Daoy (cell line): ENCODE data around the gene ART3. TPM values are rescaled to one million over a fixed set of nuclear protein-coding genes. Genes with fewer than 3 reads are reported as not detected.

ENCODE experiments used
- DNase-seq: peaks from one replicate; pipeline ENCODE4 v3.0.0-alpha.2; 2015; ENCODE audit warnings: low read depth
- total RNA-seq: library from RNA; depleted of rRNA; stranded (reverse); fragments of >200 nt; shearing (Covaris generic); gene quantifications from 2 replicates; pipeline ENCODE4 v1.2.3, GENCODE V29; 2014; rRNA removed

ART3 gene
- total RNA-seq, 1 experiment from 2014 or later, result not detected

DNA sequence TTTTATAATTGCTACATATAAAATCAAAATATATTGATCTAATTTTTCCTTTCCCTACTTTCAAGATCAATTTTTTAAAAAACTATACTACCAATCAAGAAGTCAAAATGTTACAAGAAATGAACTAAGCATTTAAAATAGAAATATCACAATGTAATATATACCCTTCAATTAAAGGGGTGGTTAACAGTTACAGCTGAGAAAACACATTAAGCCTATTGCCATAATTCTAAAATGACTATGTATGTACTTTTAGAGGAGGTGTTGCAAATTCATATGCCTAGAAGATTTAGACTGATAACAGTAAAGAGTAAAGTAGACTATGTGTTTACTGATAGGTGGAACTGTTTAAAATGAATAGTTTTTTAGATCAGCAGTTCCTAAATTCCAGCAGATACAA is 70.0 kb downstream of the ART3 start:
- DNase-seq, result no peak

DNA sequence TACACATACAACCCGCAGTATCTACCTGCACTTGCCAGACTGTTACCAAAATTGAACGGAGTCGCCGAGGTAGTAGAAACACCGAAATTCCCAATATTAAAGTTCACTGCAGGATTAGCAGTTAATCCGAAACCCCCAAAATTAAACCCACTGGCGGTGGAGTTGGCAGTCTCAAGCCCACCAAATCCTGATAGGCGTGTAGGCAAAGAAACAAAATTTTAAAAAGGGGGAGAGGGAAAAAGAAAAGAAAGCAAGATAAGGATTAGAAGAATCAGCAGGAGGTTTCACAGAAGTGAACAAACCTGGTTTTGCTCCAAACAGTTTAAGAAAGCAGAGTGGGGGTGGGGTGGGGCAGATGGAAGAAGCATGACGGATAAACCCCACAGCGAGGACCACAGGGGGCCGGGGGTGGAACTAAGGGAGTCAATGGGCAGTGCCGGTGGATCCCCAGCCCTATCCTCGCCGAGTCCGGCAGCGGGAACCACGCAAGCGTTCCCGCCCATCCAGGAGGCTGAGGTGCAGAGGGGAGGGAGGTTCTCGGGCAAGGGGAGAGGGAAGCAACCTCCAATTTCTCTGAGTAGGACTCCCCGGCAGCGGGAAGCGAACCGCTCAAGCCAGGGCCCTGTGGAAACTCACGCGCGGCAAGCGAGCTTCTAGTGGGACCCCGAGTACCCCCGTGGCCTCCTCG is 73.1 kb downstream of the ART3 start:
- DNase-seq, result peak; percentile 86

DNA sequence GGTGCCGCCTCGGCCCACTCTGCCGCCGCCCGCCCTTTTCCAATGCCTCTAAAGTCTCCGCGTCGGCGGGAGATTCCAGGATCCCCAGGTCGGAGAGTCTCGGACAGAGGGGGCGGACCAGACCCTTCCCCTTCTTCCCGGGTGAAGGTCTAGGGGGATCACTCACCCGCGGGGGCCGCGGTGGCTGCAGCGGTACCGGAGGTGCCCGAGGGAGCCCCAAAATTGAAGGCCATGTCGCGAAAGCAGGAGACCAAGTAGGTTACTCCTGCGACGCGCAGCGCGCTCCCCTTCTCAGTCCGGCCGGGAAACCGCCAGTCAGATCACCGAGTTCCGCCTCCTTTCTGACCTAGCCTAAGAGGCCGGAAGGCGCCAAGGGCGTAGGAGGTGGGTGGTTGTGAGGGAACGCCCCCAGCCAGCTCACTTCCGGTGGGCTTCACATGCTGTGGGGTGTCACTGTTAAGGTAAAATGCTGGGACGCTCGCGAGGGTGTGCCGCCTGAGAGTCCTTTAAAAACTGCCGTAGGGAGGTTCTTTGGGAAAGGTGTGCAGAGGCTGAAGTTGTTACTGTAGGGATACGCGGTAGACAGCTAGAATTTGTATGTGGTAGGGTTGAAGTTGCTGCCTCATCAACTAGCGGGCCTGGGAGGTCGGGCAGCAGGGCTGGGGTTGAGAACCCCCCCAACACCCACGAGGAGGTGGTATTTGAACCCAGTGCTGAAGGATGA is 73.8 kb downstream of the ART3 start, which contains the start of gene NUP54:
TSS of gene NUP54 (minus strand) at position 256 of the 724 bp plus-strand sequence. CDS start at position 233, 23 bp downstream.
- peak; percentile 92 for DNase-seq

DNA sequence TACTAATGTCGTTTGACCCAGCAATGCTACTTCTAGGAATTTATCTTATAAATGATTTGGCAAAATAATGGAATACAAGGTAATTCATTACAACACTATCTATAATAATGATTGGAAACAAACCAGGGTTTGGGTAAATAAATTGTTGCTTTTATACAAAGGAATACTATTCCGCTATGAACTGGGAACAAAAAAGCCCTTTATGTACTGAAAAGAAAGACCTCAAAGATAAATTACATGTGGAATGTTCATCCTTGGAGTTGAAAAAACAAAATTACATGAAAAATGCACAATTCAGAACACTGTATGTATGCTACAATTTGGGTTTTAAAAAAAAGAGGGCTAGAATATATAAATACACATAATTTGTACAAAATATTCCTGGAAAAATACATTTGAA is 78.8 kb downstream of the ART3 start:
- no peak for DNase-seq

DNA sequence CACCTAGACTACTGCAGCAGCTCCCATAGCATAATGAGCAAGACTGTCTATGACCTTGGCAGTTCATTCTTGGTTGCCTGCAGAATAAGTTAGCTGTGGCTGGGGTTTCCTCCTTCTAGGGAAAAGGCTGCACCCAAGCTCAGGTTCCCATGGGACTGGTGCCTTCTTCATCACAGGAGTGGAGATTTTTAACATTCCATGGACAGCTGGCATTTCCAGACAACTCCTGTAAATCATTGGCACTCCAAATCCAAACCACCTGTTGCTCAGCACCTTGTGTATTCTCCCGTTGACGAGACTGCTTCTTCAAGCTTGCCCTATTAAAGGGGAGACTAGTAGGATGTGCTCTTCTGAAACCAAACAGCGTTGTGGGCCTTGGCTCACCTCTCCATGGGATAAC is 81.5 kb downstream of the ART3 start:
- no peak for DNase-seq

DNA sequence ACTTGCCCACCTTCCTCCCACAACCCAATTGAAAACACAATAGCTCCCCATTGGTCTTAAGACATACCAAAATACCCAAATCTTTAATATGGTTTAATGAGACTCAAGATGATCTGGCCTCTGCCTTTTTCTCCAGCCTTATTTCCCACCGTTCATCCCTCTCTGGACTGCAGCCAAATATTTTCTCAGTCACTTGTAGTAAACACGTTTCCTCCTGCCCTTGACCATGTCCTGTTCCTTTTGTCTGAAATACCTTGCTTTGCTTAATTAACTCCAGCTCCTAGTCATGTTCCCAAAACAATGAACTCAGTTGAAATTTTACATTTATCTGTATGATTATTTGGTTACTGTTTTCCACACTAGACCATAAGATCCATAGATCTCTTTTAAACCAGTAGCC is 82.1 kb downstream of the ART3 start:
- DNase-seq, result no peak

DNA sequence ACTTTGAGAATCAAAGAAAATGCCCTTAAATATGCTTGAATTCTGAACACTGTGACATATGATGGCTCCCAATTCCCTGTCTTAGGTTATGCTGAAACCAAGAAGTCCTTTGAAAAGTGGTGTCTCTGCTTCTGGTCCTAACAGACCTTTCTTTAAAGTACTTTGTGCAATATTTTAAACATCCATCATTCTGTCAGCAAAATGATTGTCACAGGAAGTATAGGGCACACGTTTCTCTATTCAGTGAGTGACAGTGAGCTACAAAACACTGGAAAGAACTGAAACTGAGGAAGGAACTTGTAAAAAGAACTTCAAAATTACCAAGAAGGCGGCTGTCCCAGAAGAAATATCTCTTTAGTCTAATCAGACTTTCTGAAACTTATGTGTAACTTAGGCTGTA is 85.8 kb downstream of the ART3 start:
- no peak for DNase-seq

Other genes with a start within 250 kb of the ART3 start
- not detected in 2 replicates for gene PPEF2, start 172.3 kb upstream of the ART3 start, total RNA-seq
- 1.5 and 3.3 TPM in 2 replicates for gene NAAA, start 133.7 kb upstream of the ART3 start, total RNA-seq
- 31.9 and 35.7 TPM in 2 replicates for gene SDAD1, start 83.8 kb upstream of the ART3 start, total RNA-seq
- gene CXCL9, start 67.2 kb upstream of the ART3 start, total RNA-seq, result not detected in 2 replicates
- 0.77 and 0.86 TPM in 2 replicates for gene CXCL10, start 51.2 kb upstream of the ART3 start, total RNA-seq
- gene CXCL11, start 38.6 kb upstream of the ART3 start, total RNA-seq, result 3.7 and 9.8 TPM in 2 replicates
- 31.8 and 40.7 TPM in 2 replicates for gene NUP54, start 73.7 kb downstream of the ART3 start, total RNA-seq
- 22.7 and 25.7 TPM in 2 replicates for gene SCARB2, start 139.1 kb downstream of the ART3 start, total RNA-seq
- gene FAM47E, start 177.0 kb downstream of the ART3 start, total RNA-seq, result 0.11 and 2.8 TPM in 2 replicates
- 0.57 and 1.8 TPM in 2 replicates for gene STBD1, start 232.0 kb downstream of the ART3 start, total RNA-seq